K562 (cell line): ENCODE data around the gene AGT. TPM values are rescaled to one million over a fixed set of nuclear protein-coding genes. Genes with fewer than 3 reads are reported as not detected.

Source experiments
- CHD4 ChIP-seq: fragments of 200-600 bp; sonication (generic); IDR thresholded peaks from 3 replicates; pipeline ENCODE4 v1.6.1; 2012; ENCODE audit warnings: low read depth, mild to moderate bottlenecking, mixed read lengths, low read length, inconsistent platforms; ENCODE audit not compliant: insufficient read depth, insufficient replicate concordance, poor library complexity, severe bottlenecking
- CREM ChIP-seq: IDR thresholded peaks from 2 replicates; pipeline ENCODE4 v1.6.1; 2014; ENCODE audit warnings: antibody characterized with exemption, low read depth
- MXI1 ChIP-seq: IDR thresholded peaks from 2 replicates; pipeline ENCODE4 v1.6.1; 2011; ENCODE audit warnings: low read depth, mild to moderate bottlenecking, improper control_type of control experiment, low read length
- NR2C2 ChIP-seq, 2 experiments: fragments of 200-800 bp in 1 of 2; sonication (Bioruptor generic) in 1 of 2; sonication (generic) in 1 of 2; formaldehyde crosslinking in 1 of 2; IDR thresholded peaks; 2 replicates each; pipeline versions ENCODE4 v1.6.1 to v1.8.0; 2016 to 2022; ENCODE audit warnings: mild to moderate bottlenecking in 1 of 2, missing compliant biosample characterization in 1 of 2, missing genetic modification characterization in 1 of 2, missing genetic modification reagents in 1 of 2
- NR4A1 ChIP-seq, 2 experiments: fragments of 250-450 bp in 1 of 2; fragments of 450-650 bp in 1 of 2; sonication (Bioruptor Pico) in 1 of 2; IDR thresholded peaks; 2 replicates each; pipeline versions ENCODE4 v1.4.0 to v1.6.1; 2016 to 2020; ENCODE audit warnings: mild to moderate bottlenecking in 2 of 2, missing compliant biosample characterization in 1 of 2, missing genetic modification characterization in 1 of 2, moderate library complexity in 1 of 2
- TRIM24 ChIP-seq, 2 experiments: fragments of 450-650 bp; IDR thresholded peaks; 2 replicates each; pipeline ENCODE4 v1.6.1; 2016
- ZNF165 ChIP-seq: fragments of 250-450 bp; sonication (Bioruptor Pico); IDR thresholded peaks from 2 replicates; pipeline ENCODE4 v1.4.0; 2020; ENCODE audit warnings: borderline replicate concordance
- ZNF324 ChIP-seq: fragments of 250-450 bp; sonication (Bioruptor Pico); IDR thresholded peaks from 2 replicates; pipeline ENCODE4 v1.4.0; 2020; ENCODE audit warnings: mild to moderate bottlenecking
- ZNF431 ChIP-seq: sonication (generic); formaldehyde crosslinking; IDR thresholded peaks from 2 replicates; pipeline ENCODE4 v1.8.0; 2022; ENCODE audit warnings: mild to moderate bottlenecking, missing genetic modification reagents
- ZNF77 ChIP-seq: fragments of 250-450 bp; sonication (Bioruptor Pico); IDR thresholded peaks from 2 replicates; pipeline ENCODE4 v1.5.0; 2020
- polyA plus RNA-seq, 8 experiments: library from polyadenylated mRNA; depleted of rRNA in 4 of 8; stranded (reverse) in 5 of 8; unstranded in 3 of 8; fragments of >200 nt; fragmentation: Nextera tagmentation in 2 of 8; fragmentation: Illumina TruSeq in 1 of 8; extraction: Ambion mirVana in 2 of 8; extraction: Trizol in 1 of 8; gene quantifications; 2 replicates each; pipeline versions ENCODE4 v1.2.1 to v1.2.3, GENCODE V29; 2011 to 2014; ENCODE audit warnings: inconsistent platforms in 1 of 8, missing spikeins in 1 of 8
- total RNA-seq, 7 experiments: library from RNA; depleted of rRNA in 6 of 7; stranded (reverse); fragments of >200 nt in 6 of 7; fragmentation: Illumina TruSeq in 2 of 7; extraction: Trizol in 2 of 7; gene quantifications; 2 replicates each; pipeline versions ENCODE4 v1.2.1 to v1.2.3, GENCODE V29; 2011 to 2021; ENCODE audit warnings: low replicate concordance in 1 of 7
- TF ChIP-seq, protein P1 (sequence below): sonication (generic); formaldehyde crosslinking; IDR thresholded peaks from 2 replicates; pipeline ENCODE4 v1.8.0; 2022; ENCODE audit warnings: mild to moderate bottlenecking, missing genetic modification reagents
- TF ChIP-seq, protein P2 (sequence below), 2 experiments: IDR thresholded peaks; 2 replicates each; pipeline ENCODE4 v1.6.1; 2011; ENCODE audit warnings: borderline replicate concordance in 1 of 2, control low read depth in 1 of 2, low read depth in 1 of 2, low read length in 1 of 2, mild to moderate bottlenecking in 1 of 2, mixed read lengths in 1 of 2, moderate library complexity in 1 of 2; ENCODE audit not compliant: insufficient read depth in 1 of 2, insufficient read length in 1 of 2, poor library complexity in 1 of 2, severe bottlenecking in 1 of 2; ENCODE audit errors: extremely low read depth in 1 of 2
- TF ChIP-seq, protein P3 (sequence below): fragments of 450-650 bp; IDR thresholded peaks from 2 replicates; pipeline ENCODE4 v1.6.1; 2017; ENCODE audit warnings: antibody characterized with exemption, mild to moderate bottlenecking

Gene AGT
- total and polyA plus RNA-seq, 9 of the 15 experiments (the other 6 are each of a cell fraction or from before 2014, with no cell fraction given) = 0.40 TPM; not detected in 8

DNA sequence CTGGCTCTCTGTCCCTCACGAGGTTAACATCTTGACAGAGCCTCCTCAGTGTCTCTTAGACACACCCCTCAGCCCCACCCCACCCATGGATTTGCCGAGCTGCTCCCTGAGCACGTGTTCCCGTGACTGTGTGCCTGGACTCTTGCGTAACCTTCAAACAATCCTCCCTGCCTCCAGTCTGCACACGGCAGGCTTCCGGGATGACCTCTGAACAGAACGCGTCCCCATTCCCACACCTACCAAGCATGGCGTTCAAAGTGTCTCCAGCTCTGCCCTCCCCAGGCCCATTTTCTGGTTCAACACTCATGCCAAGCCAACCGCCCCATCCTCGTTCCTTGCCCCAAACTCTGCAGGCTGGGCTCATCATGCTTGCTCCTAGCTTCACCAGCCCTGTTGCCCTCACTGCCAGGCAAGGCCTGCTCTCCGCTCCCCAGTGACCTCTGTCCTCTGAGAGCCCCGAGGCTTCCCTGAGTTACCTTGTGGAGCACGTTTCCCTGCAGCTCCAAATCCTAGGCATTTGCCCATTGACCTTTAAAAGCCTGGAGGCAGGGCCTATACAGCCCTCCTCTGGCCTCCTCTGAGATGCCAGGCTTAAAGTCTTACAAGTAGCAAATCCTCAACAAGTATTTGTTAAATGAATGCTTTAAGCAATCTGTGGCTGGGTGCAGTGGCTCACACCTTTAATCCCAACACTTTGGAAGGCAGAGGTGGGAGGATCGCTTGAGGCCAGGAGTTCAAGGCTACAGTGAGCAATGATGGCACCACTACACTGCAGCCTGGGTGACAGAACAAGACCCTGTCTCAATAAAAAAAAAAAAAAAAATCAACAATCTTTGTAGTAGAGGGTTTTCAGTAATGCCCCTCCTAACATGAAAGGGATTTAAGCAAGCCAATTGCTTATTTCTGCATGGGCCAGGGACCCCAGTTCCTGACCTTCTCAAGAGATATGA is 5.0 kb downstream of the AGT start (continued):
- TF ChIP-seq, protein P1, sequence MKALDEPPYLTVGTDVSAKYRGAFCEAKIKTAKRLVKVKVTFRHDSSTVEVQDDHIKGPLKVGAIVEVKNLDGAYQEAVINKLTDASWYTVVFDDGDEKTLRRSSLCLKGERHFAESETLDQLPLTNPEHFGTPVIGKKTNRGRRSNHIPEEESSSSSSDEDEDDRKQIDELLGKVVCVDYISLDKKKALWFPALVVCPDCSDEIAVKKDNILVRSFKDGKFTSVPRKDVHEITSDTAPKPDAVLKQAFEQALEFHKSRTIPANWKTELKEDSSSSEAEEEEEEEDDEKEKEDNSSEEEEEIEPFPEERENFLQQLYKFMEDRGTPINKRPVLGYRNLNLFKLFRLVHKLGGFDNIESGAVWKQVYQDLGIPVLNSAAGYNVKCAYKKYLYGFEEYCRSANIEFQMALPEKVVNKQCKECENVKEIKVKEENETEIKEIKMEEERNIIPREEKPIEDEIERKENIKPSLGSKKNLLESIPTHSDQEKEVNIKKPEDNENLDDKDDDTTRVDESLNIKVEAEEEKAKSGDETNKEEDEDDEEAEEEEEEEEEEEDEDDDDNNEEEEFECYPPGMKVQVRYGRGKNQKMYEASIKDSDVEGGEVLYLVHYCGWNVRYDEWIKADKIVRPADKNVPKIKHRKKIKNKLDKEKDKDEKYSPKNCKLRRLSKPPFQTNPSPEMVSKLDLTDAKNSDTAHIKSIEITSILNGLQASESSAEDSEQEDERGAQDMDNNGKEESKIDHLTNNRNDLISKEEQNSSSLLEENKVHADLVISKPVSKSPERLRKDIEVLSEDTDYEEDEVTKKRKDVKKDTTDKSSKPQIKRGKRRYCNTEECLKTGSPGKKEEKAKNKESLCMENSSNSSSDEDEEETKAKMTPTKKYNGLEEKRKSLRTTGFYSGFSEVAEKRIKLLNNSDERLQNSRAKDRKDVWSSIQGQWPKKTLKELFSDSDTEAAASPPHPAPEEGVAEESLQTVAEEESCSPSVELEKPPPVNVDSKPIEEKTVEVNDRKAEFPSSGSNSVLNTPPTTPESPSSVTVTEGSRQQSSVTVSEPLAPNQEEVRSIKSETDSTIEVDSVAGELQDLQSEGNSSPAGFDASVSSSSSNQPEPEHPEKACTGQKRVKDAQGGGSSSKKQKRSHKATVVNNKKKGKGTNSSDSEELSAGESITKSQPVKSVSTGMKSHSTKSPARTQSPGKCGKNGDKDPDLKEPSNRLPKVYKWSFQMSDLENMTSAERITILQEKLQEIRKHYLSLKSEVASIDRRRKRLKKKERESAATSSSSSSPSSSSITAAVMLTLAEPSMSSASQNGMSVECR = 0 out of 2 replicates have a peak, but pooled peaks have one; percentile 8
- TF ChIP-seq, protein P2, sequence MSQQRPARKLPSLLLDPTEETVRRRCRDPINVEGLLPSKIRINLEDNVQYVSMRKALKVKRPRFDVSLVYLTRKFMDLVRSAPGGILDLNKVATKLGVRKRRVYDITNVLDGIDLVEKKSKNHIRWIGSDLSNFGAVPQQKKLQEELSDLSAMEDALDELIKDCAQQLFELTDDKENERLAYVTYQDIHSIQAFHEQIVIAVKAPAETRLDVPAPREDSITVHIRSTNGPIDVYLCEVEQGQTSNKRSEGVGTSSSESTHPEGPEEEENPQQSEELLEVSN (IDR thresholded peaks at IDR 0.05; ENCODE audit: borderline replicate concordance in 1 of 2, extremely low read depth in 1 of 2, insufficient read depth in 1 of 2, insufficient read length in 1 of 2, low read depth in 1 of 2, low read length in 1 of 2, poor library complexity in 1 of 2, severe bottlenecking in 1 of 2) = peak in 1 of 2 experiments; percentile 56
- TF ChIP-seq TRIM24 (IDR thresholded peaks at IDR 0.05) (peak; percentile 48 to 50; a peak in 3 of 4 replicates), NR4A1 (CRISPR knock-in tag; IDR thresholded peaks at IDR 0.05) (no peak), NR4A1 (tag; IDR thresholded peaks at IDR 0.05) (no peak), ZNF431 (CRISPR knock-in tag) (no peak), ZNF165 (no peak), MXI1 (peak; percentile 52; the same call in 1 of the 2 replicates), ZNF77 (CRISPR knock-in tag) (no peak), ZNF324 (CRISPR knock-in tag) (no peak), CHD4 (no peak), NR2C2 (CRISPR knock-in tag; IDR thresholded peaks at IDR 0.05) (0 out of 2 replicates have a peak, but pooled peaks have one; percentile 30), NR2C2 (tag; IDR thresholded peaks at IDR 0.05) (peak; percentile 37; the same call in 1 of the 2 replicates), CREM (peak; percentile 38; the same call in 1 of the 2 replicates)
- TF ChIP-seq, protein P3, sequence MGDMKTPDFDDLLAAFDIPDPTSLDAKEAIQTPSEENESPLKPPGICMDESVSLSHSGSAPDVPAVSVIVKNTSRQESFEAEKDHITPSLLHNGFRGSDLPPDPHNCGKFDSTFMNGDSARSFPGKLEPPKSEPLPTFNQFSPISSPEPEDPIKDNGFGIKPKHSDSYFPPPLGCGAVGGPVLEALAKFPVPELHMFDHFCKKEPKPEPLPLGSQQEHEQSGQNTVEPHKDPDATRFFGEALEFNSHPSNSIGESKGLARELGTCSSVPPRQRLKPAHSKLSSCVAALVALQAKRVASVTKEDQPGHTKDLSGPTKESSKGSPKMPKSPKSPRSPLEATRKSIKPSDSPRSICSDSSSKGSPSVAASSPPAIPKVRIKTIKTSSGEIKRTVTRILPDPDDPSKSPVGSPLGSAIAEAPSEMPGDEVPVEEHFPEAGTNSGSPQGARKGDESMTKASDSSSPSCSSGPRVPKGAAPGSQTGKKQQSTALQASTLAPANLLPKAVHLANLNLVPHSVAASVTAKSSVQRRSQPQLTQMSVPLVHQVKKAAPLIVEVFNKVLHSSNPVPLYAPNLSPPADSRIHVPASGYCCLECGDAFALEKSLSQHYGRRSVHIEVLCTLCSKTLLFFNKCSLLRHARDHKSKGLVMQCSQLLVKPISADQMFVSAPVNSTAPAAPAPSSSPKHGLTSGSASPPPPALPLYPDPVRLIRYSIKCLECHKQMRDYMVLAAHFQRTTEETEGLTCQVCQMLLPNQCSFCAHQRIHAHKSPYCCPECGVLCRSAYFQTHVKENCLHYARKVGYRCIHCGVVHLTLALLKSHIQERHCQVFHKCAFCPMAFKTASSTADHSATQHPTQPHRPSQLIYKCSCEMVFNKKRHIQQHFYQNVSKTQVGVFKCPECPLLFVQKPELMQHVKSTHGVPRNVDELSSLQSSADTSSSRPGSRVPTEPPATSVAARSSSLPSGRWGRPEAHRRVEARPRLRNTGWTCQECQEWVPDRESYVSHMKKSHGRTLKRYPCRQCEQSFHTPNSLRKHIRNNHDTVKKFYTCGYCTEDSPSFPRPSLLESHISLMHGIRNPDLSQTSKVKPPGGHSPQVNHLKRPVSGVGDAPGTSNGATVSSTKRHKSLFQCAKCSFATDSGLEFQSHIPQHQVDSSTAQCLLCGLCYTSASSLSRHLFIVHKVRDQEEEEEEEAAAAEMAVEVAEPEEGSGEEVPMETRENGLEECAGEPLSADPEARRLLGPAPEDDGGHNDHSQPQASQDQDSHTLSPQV = no peak
